ENCODE results near the gene SEMA5A.

SEMA5A gene

GRCh38 chr5:9034649-9035048, 511.2 kb downstream of the SEMA5A start:
- H3K4me3 ChIP-seq (ENCODE audit: low read depth, low read length), result no peak overlapping the region
- DNase-seq (ENCODE audit: low read depth), result no peak
- TF ChIP-seq, protein P1, sequence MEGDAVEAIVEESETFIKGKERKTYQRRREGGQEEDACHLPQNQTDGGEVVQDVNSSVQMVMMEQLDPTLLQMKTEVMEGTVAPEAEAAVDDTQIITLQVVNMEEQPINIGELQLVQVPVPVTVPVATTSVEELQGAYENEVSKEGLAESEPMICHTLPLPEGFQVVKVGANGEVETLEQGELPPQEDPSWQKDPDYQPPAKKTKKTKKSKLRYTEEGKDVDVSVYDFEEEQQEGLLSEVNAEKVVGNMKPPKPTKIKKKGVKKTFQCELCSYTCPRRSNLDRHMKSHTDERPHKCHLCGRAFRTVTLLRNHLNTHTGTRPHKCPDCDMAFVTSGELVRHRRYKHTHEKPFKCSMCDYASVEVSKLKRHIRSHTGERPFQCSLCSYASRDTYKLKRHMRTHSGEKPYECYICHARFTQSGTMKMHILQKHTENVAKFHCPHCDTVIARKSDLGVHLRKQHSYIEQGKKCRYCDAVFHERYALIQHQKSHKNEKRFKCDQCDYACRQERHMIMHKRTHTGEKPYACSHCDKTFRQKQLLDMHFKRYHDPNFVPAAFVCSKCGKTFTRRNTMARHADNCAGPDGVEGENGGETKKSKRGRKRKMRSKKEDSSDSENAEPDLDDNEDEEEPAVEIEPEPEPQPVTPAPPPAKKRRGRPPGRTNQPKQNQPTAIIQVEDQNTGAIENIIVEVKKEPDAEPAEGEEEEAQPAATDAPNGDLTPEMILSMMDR (IDR thresholded peaks at IDR 0.05; ENCODE audit: control insufficient read depth, extremely low read depth, insufficient read depth), result no peak

GRCh38 chr5:9033524-9033923, 512.4 kb downstream of the SEMA5A start:
- no peak overlapping the region for H3K4me3 ChIP-seq (ENCODE audit: low read depth, low read length)
- TF ChIP-seq, protein P1 (IDR thresholded peaks at IDR 0.05; ENCODE audit: control insufficient read depth, extremely low read depth, insufficient read depth), result no peak
- no peak for DNase-seq (ENCODE audit: low read depth)

- no peak overlapping the region for H3K4me3 ChIP-seq (ENCODE audit: low read depth, low read length)
- TF ChIP-seq, protein P1 (IDR thresholded peaks at IDR 0.05; ENCODE audit: control insufficient read depth, extremely low read depth, insufficient read depth), result no peak
- DNase-seq (ENCODE audit: low read depth), result no peak
Observed at GRCh38 chr5:9025942-9026341, 519.9 kb downstream of the SEMA5A start.

DNA sequence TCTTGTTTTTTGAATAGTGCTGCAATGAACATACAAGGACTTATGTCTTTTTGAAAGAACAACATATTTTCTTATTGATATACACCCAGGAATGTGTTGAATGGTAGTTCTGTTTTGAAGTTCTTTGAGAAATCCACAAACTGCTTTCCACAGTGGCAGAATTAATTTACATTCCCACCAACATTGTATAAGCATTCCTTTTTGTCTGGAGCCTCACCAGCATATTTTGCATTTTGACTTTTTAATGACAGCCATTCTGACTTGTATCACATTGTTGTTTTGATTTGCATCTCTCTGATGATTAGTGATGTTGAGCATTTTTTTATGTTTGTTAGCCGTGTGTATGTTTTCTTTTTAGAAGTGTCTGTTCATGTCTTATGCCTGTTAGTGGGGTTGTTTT, 524.9 kb downstream of the SEMA5A start:
- H3K4me3 ChIP-seq (ENCODE audit: low read depth, low read length), result no peak overlapping the region
- TF ChIP-seq, protein P1 (IDR thresholded peaks at IDR 0.05; ENCODE audit: control insufficient read depth, extremely low read depth, insufficient read depth), result no peak
- no peak for DNase-seq (ENCODE audit: low read depth)

DNA sequence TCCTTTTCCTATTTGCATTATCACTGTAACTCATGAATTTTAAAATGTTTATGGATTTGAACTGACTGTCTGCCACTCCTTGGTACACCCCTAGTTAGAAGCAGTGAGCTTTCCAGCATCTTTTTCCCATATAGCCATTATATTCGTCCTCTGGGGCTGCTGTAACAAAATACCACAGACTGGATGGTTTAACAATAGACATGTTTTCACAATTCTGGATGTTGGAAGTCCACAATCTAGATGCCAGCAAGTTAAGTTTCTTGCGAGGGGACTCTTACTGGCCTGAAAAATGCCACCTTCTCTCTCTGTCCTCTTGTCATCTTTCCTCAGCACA, 530.0 kb downstream of the SEMA5A start:
- TF ChIP-seq, protein P1 (IDR thresholded peaks at IDR 0.05; ENCODE audit: control insufficient read depth, extremely low read depth, insufficient read depth), result no peak
- no peak for DNase-seq (ENCODE audit: low read depth)
- H3K4me3 ChIP-seq (ENCODE audit: low read depth, low read length), result no peak overlapping the region

DNA sequence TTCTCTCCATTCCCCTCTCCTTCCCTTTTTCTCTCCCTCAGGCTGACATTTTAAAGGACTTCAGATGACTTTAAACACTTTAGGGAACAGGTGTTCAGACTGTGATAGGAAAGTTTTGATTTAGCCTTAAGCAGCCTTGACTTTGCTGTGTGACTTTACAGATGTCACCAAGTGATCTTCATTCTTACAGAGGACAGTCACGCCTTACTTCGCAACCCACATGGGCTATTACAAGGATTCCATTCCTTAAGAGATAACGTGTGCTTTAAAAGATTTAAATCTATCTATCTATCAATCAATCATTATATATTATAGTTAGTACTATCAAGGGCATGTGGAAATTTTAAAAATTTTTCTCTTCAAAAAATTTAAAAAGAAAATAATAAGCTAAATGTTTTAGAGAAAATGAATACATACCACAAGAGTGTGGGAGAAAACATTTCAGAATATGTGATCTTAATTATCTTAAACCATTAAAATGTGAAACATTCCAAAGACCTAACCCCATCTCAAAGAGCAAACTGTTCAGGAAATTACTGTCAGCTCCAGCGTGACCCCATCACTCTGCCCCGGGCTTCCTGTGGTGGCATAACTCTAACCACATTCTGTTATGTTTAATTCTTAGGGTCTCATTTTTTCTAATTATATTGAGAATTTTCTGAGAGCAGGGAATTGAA, 530.5 kb downstream of the SEMA5A start:
- TF ChIP-seq, protein P1 (IDR thresholded peaks at IDR 0.05; ENCODE audit: control insufficient read depth, extremely low read depth, insufficient read depth), result no peak
- DNase-seq (ENCODE audit: low read depth), result no peak
- H3K4me3 ChIP-seq (ENCODE audit: low read depth, low read length), result no peak overlapping the region

DNA sequence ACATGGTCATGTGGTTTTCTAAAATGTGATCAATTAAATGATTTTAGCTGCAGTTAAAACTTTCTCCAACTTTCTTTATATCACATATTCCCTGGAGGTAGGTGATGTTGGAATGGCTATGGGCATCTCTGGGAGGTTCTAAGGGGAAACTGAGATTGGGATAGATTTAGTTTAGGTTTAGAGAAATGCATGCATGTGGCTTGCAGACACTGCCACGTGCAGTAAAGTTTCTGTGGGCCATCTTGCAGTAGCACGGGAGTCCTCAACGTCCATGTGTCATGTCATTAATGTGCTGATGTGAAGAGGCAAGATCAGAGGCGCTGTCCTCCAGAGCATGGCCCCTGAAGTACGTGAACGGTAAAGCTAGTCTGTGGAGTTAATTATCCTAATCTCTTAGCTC, 532.7 kb downstream of the SEMA5A start:
- no peak for DNase-seq (ENCODE audit: low read depth)
- no peak overlapping the region for H3K4me3 ChIP-seq (ENCODE audit: low read depth, low read length)
- TF ChIP-seq, protein P1 (IDR thresholded peaks at IDR 0.05; ENCODE audit: control insufficient read depth, extremely low read depth, insufficient read depth), result no peak

All from LNCaP clone FGC (cell line).